Activated CD8-positive, alpha-beta memory T cell treated with anti-CD3 and anti-CD28 coated beads for 48 hours (primary cell): Measurements from ENCODE around the gene XCL1.
"Not testable (repeated sequence)": the region's sequence is repeated elsewhere in the genome, so short reads cannot be mapped to it uniquely, and the experiment has no call there.

Experiments used
- DNase-seq, 3 experiments: peaks; one replicate each; pipeline ENCODE4 v3.0.0-alpha.2; 2020; ENCODE audit warnings: low read depth in 2 of 3, low spot score in 2 of 3

XCL1 gene

GRCh38 chr1:168567007-168567406 is 9.4 kb upstream of the XCL1 start:
- DNase-seq: no peak

DNA sequence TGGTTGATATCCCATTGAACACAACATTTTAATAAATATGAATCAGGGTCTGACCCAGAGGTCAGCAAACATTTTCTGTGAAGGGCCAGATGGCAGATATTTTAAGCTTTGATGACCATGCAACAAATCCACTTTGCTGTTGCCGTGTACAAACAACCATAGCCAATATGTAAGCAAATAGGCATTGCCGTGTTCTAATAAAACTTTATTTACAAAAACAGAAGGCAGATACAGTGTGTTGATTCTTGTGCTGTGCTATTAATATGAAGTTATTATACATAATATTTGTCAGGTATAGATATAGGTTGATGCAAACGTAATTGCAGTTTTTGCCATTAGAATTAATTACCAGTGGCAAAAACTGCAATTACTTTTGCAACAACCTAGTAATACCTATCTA is 8.8 kb upstream of the XCL1 start:
- DNase-seq: no peak

GRCh38 chr1:168568346-168568745 is 8.1 kb upstream of the XCL1 start:
- DNase-seq: no peak

DNA sequence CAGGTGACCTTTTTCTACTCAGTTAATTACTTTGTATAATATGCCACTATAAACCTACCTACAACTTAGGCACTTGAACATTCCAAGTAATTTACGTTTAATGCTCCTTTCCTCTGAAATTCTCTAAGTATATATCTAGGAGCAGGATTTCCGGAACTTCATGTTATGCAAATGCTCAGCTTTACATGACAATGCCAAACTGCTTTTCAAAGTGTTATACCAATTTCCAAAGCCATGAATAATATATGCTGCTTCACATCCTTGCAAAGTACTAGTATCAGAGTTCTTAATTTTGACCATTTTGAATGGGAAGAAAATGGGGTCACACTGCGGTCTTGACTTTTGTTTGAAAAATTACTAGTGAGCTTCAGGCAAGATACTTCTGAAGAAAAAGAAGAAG is 5.8 kb upstream of the XCL1 start:
- DNase-seq: no peak

GRCh38 chr1:168572633-168573032 is 3.8 kb upstream of the XCL1 start:
- no peak for DNase-seq

DNA sequence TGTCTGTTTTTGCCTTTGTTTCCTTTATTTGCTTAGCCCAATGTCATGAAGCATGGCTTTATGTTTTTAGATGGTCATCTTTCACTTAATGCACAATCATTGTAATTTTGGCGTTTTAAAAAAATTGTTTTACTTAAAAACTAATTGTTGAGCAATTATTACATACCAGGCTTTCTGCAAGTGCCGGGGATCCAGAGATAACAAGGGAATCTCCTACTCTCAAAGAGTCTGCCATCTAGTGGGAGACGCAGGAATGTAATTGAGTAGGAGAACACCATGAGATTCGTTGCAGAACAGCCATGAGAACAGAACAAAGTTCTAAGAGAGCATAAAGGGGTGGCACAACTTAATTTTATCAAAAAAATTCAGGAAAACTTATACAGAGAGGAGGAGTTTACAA is 2.2 kb upstream of the XCL1 start:
- not testable (repeated sequence) for DNase-seq

- DNase-seq: not testable (repeated sequence)
Measured at GRCh38 chr1:168578531-168579185, 2.3 kb downstream of the XCL1 start.

GRCh38 chr1:168580290-168580689 is 3.9 kb downstream of the XCL1 start:
- not testable (repeated sequence) for DNase-seq

GRCh38 chr1:168580991-168581390 is 4.6 kb downstream of the XCL1 start:
- DNase-seq: not testable (repeated sequence)

DNA sequence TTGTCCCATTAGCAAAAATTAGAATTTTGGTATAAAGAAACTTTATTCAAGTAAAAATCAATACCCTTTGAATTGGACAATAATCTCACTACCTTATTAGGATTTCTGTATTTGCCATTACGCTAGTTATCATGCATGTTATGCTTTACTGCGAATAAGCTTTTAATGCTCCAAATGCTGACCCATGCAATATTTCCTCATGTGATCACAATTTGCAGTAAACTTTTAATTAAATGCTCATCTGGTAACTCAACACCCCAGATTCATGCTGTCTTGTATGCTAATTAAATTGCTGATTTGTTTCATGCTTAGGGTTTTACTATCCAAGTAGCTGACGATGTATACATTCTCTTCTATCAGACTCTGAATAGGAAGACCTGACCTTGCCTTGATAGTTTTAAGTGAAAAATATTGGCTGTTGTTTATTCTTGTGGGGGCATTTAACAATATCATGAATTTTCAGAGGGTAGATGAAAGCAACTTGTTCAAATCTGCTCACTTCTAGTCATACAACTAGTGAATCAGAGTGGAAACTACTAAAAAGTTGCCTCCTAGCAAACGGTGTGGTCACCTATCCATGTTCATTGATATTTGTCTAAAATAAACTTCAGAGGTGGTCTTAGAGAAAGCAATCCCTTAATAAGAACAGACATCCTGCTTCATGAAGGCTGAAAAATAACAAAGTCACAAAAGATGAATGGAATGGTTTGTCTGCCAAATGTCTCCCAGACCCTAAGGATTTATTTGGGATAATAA is 5.6 kb downstream of the XCL1 start:
- no peak for DNase-seq

DNA sequence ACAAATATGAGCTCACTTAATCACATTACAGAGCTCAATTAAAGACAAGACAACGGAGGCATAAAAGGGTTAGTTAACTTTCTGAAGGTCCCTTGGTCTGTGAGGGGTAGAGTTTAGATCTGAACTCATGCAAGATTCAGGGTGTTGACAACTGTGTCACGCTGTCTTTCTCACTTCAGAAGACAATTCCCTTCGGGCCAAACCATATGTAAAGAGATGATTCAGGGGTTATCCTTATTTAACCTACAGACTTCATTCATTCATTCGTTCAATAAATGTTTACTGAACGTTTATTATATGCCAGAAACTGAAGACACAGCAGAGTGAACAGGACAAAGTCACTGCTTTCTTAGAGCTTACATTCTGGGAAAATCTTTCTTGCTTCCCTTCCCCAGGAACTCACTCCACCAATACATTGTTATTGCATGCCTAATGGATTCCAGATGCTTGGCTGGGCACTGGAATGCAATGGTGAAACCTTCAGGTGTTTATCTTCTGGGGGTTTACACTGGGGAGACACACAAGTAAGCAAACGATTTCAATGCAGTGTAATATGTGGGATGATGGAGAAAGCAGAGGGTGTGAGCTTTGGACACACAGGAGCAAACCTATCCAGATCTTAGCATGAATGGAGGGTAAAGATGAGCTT is 6.4 kb downstream of the XCL1 start:
- no peak for DNase-seq

- no peak for DNase-seq
Measured at GRCh38 chr1:168583571-168583970, 7.2 kb downstream of the XCL1 start.

- no peak for DNase-seq
Measured at GRCh38 chr1:168585191-168585590, 8.8 kb downstream of the XCL1 start.

DNA sequence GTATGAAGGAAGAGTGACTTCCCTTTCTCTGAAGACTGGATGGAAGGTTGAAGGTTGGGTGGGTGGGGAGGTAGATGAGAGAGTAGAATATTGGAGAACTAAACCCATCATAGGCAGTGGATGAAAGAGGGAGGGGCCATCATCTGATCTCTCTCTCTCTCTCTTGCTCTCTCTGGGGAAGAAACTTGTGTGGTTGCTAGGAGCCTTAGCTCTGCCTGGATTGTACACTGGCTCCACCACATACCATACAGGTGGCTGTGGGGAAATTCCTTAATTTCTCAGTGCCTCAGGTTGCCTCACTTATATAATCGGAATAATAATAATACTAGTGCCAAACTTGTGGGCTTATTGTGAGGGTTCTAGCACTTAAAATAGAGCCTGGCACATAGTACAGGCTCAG is 9.5 kb downstream of the XCL1 start:
- DNase-seq: no peak

DNA sequence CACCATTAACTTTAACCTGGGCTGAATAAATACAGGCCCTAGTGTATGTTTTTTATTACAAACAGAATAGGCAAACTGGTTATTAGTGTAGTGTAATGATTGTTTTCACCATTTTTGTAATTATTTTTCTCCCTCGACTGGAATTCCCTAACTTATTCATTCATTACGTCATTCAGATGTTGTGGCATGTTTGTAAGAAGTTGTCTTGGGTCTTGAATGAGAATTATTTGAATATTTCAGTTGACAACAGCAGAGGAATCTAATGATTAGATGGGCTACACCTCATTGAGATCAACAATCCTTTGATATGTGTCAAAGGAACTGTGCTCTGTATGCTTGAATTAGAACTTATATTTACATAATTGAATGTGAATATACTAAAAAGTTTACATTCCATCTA is 12.8 kb downstream of the XCL1 start:
- no peak for DNase-seq

DNA sequence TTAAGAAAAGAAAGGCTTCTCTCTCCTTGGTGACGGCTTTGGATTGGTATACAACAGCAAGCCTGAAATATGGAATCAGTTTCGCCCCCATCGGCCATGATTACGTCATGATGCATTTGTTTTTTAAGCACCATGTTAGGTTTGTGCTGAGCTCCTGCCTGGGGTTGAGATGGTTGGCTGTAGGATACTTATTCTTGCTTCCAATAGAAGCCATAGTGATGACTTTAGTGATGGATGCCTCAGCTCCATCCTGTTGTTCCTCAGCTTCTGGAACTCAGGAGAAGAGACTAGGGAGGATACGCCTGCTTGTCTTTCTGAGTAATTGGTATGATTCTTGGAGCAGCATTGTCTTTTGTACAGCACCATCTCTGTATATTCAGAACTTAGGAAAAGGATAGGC is 14.7 kb downstream of the XCL1 start:
- no peak for DNase-seq

GRCh38 chr1:168591641-168592250 is 15.3 kb downstream of the XCL1 start:
- DNase-seq: no peak

DNA sequence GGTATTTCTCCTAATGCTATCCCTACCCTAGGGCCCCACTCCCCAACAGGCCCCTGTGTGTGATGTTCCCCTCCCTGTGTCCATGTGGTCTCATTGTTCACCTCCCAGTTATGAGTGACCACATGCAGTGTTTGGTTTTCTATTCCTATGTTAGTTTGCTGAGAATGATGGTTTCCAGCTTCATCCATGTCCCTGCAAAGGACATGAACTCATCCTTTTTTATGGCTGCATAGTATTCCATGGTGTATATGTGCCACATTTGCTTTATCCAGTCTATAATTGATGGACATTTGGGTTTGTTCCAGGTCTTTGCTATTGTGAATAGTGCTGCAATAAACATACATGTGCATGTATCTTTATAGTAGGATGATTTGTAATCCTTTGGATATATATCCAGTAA is 19.0 kb downstream of the XCL1 start:
- not testable (repeated sequence) for DNase-seq

- DNase-seq: no peak
Measured at GRCh38 chr1:168598125-168598524, 21.7 kb downstream of the XCL1 start.

DNA sequence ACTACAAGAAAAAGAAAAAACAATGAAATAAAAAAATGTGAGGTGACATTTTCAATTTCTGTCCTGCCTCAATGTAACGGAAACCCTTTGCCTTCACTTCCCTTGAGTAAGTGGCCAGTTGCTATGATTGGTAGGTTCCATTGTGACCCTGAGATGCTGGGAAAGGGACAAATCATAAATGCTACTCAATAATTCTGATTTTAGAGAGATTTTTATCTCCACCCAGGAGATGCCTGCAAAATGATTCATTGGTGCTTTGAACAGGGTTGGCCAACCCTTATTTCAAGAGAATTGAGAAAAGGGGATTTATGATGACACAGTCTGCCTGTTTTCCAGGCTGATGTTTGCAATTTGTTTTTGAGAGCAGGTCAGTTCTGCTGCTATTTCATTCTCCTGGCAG is 22.5 kb downstream of the XCL1 start:
- DNase-seq: no peak

GRCh38 chr1:168599641-168600040 is 23.2 kb downstream of the XCL1 start:
- DNase-seq: no peak

GRCh38 chr1:168601051-168601450 is 24.6 kb downstream of the XCL1 start:
- no peak for DNase-seq
